KG1 (cell line): Measurements from ENCODE around the gene MYEOV.
A peak's percentile ranks its signal among the peaks of the same experiment; 100 is the strongest.

Source experiments
- DNase-seq: peaks from one replicate; lab custom pipeline; 2025; lab: John Stamatoyannopoulos, UW

The MYEOV gene

DNA sequence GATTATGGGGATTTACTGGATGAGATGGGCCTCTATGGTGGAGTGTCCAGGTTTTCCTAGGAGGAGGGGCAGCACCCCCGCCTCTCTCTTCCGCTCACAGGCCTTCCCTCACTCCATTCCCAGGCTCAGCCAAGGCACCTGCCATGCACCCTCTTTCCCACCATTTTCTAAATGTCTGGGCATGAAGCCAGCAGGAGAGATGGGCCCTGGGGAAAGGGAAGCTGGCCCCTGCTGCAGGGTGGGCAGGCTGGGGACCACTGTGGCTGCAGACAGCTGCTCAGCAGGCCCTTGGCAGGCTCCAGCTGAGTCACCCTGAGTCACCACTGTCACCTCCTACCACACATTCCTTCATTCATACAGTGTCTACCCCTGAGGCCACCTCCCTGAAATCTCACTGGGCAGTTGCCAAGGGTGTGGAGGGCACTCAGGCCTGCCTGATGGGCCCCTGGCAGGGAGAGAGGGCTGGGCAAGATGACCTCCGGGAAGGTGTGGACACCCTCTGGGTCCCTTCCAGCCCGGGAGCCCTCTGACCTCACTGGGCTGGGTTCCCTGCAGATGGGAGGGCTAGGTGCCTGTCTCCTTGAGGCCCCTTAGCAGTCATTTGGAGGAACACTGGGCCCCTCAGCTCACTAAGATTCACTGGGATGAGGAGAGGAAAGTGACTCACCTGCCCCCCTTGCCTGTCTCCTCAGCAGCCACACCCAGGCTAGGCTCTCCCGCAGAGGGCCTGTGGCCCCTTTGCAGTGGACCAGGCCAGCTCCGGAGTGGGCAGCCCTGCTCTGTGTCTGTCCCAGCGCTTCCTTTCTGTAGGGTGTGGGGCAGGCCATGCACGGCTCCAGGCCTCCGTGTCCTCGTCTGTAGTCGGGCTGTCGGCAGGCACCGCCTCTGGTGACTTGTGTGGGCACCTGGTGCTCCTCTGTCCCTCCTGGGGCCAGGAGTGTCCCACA lies 7.8 kb downstream of the MYEOV start:
- no peak for DNase-seq

DNA sequence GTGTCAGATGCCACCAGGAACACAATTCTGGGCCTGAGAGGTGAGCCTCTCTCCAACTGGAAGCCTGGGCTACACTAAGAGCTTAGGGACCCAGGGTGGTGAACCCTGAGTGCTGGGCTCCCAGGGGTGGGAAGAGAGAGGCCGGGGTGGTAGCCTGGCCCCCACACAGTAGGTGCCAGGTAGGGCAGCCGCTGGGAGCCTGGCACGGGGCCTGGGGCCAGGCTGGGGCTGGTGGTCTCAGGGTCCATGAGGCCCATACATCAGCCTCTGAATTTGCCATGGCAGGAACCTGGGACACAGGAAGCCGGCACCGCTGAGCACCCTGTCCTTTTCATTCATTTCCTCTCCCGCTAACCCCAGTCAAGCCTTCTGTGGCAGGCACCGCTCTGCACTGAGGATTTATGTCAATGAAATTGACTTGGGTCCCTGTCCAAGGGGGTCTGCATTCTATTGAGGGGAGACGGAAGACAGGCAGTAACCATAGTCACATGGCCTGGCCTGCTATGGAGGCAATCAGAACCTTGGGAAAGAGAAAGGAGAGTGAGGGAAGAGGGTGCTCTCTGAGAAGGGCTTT lies 8.6 kb downstream of the MYEOV start:
- no peak for DNase-seq

DNA sequence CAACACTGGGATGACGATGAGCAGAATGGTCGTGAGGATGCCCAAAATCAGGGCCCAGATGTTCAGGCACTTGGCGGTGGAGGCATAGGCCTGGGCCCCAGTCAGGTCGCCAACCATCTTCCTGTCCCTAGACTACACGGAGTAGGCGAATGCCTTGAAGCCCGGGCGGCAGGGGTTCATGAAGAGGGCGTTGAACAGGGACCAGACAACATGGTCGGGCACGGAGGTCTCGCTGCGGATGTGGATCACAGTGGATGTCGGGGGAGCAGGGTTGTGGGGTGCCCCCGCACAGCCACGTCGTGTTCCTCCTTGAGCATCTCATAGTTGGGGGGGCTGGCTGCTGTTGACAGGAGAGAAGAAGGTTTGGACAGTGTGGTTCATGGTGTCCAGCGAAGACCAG lies 9.5 kb downstream of the MYEOV start:
- no peak for DNase-seq

DNA sequence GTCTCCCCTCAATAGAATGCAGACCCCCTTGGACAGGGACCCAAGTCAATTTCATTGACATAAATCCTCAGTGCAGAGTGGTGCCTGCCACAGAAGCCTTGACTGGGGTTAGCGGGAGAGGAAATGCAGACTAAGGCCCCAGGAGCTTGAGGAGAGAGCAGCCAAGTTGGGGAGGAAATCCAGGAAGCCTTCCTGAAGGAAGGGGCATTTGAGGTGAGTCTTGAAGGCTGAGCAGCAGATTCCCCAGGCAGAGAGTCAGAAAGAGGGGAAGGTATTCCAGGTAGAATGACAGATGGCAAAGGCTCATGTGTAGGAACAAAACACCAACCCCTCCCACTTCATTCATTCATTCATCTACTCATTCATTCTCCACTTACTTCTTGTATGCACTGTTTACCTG lies 10.3 kb downstream of the MYEOV start:
- no peak for DNase-seq

DNA sequence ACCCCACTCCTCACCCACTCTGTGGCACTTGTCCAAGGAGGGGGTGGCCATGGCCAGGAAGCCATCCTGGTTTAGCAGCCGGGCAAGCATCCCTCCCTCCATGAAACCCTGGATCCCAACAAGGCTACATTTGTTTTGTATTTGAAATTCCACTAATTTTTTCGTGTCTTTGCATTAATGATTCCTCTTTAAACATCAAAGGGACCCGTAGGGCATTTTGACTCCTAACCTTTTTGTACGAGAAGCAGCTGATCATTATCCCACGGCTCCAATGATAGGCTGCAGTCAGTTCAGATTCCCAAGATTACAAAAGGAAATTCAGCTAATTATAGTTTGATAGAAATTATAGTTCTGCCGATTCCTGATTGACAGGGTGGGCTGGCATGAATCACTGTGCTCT lies 10.7 kb downstream of the MYEOV start:
- no peak for DNase-seq

DNA sequence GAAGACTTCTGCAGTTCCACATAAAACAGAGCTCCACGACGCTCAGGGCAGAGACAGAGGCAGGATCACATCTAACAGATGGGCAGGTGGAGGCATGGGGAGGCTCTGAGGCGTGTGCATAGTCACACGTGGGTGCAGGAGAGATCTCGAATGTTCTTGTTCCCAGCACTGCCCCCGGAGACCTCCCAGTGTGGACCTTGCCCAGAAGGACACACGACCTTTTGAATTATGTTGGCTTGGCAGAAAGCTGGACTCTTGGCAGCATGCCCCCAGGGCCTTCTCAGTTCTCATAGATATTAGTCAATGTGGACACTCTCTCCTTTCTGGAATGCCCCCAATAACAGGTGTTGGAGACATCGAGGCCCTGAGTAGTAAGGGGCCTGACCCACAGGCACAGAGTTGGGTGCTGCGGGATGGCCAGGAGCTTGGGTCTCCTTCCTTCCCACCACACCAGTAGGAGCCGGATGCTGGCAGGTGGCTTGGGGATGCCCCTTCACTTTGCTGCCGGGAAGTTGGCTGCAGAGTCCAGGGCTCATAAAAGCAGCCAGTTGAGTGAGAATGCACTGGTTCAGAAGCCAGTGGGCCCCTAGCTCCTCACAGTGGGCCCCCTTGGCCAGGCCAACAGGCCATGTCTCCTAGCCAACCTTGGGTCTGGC lies 12.1 kb downstream of the MYEOV start:
- DNase-seq: no peak

DNA sequence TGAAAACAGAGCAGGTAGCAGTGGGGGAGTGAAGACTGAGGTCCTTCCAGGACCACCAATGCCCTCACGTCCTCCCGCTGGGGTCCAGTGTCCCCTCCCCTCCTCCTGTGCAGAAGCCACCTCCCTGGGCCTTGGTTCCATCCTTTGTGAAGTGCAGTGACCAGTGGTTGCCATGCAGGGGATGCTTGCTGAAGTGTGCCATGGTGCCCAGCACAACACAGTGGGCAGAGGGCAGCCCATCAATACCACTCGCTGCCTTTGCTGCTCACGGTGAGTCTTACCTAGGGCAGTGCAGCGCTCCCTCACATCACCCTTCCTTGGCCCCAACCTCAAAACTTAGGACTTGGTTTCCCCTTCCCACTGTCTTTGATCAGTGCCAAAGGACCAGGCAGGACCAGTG lies 12.9 kb downstream of the MYEOV start:
- no peak for DNase-seq

DNA sequence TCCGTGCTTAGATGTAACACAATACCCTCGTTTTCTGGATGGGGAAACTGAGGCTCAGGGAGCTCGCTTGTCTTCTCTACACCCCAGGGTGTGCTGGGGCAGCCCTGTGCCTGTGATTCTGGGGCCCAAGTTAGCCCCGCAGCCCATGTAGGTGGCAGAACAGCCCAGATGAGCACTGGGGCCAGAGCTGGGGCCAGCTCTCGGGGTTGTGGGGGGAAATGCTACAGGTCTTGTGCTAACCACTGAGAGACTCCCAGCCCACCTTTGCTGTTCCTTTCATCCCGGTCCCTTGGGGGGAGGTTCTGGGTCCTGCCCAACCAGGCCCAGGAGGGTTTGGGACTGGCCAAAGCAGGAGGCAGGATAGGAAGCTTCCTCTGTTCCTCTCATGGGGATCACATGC lies 13.5 kb downstream of the MYEOV start:
- no peak for DNase-seq

DNA sequence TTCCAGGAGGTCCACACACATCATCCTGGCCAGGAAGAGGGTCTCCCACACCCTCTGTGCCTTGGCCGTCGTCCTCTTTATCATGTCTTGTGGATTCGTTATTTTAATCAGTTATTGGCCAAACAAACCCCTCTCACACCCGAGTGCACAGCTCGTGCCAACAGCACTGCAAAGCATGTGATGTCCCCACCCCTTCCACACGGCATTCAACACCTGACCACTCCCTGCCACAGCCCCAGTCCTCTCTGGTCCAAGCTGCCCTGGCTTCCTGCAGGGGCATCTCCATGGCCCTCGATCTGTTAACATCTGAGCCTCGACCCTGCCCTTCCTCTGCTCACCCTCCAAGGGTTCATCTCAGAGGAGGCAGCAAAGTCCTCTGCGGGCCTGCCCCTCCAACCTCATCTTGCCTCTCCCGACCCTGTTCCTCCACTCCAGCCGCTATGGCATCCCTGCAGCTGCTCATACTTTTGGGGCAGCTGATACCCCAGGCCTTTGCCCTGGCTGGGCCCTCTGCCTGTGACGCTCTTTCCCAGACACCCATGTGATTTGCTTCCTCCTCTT lies 14.0 kb downstream of the MYEOV start:
- DNase-seq: no peak

DNA sequence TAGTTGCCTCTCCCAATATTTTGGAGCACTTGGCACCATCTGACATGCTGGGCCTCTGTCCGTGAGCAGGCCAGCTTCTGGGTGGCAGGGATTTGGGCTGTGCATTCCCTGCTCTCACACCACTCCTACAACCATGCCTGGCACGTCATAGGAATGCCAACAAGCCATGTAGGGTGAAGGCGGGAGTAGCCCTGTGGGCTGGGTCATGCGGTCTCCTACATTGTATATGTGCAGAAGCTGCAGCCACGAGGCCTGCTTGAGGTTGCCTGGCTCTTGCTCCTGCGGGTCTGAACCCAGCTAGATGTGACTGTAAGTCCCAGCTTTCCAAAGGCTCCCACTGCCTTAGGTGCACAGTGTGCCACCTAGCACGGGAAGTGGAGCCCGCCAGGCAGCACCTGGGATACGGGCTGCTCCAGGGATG lies 14.5 kb downstream of the MYEOV start:
- DNase-seq: no peak

DNA sequence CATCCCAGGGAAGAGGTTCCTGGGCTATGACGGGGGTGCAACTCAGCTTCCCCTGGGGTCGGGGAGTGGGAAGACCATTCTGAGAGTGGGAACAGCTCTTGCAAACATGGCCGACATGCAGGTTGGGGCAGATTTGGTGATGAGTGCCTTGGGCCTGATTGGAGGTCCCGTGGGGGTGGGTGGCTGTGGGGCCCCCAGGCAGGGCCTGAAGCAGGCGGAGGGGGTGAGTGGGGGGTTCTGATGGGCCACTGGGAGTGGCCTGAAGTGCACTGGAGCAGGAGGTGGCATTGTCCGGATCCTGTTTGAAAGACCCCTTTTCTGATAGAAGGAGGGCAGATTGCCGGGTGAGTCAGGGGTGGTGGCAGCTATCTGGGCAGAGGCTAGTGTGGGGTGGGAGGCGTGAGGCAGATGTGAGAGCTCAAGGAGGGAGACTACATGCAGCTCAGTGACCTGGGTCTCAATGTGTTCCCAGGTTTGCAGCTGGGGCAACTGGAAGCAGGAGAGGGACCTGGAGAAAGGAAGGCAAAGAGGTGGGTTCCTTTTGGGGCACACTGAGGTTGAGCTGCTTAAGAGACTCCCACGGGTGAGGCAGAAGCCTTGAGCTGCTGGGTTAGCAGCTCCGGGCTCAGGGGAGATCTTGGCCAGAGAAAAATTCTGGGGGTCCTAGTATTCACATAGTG lies 15.1 kb downstream of the MYEOV start:
- DNase-seq: no peak

DNA sequence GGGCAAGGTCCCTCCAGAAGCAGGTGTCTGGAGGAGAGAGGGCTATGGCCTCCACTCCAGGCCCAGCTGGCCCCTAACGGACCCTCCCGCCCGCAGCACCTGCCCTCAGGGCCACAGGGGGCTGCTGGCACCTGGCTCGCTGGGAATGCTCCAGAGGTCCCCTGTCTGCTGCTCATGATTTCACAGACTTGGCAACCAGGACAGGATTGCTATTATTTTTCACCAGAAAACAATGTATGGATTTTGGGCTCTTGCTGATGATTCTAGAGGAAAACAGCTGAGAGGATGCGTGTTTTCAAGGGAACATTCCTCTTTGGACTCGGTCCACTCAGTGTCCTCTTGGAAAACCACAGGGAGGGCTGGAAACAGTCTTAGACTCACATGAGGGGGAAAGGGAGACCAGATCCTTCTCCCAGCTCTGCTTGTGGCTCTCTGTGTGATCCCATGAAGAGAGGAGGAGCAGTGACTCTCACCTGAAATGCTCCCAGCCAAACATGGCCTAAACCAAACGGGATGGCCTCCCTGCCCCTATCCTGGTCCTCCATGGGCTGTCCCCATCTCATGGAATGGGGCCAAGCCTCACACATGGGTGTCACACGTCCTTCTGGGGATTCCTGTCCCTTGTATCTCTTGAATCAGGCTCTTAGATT lies 15.8 kb downstream of the MYEOV start:
- no peak for DNase-seq

DNA sequence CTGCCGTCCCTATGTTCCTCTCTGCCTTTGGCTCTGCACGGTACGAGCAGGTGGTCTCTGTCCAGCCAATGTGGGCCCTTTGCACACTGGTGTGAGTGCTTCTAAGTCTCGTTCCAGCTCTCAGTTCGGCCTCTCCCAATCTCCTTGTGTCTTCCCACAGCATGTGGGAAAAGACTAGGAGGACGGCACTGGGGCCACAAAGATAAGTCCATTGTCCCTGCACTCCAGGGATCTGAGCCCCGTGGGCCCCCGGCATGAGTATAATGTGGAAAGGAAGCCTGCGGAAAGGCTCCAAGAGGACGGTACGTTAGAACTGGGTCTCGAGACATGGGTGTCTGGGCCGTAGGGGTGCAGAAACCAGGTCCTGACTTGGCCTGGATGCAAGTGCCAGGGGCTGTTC lies 16.4 kb downstream of the MYEOV start:
- DNase-seq: no peak

DNA sequence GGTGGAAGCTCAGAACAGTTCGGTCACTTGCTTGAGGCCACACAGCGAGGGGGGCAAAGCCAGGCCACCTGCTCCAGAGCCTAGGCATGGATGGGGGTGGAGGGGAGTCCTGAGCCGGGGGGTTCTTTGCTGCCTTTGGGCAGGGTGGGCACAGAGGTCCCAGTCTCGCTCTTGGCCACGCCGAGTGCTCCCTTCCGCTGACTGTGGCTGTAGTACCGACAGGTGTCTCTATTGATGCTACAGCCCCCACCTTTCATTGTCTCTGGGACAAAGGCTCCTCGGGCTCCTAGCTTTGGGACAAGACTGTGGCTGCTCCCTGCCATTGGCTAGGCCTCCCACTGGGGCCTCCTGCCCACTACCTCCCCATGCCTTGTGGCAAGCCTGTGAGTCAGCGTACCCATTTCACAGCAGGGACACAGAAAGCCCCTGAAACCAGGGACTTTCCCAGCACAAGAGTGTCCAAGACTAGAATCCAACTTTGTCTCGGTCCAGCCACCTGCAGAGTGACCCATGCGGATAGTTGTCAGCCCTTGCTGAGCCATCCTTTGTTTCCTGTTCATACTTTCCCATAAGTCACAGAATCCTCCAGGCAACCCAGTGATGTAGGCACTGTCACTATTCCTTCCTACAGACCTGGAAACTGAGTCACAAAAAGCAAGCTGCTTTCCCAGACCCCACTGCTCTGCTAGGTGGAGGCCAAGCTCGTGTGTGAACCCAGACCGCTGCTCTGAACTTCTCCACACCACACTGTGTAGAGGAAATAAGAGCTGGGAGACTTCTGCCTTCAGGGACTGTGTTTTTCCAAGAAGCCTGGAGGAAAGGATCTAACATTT lies 17.2 kb downstream of the MYEOV start:
- DNase-seq: no peak

DNA sequence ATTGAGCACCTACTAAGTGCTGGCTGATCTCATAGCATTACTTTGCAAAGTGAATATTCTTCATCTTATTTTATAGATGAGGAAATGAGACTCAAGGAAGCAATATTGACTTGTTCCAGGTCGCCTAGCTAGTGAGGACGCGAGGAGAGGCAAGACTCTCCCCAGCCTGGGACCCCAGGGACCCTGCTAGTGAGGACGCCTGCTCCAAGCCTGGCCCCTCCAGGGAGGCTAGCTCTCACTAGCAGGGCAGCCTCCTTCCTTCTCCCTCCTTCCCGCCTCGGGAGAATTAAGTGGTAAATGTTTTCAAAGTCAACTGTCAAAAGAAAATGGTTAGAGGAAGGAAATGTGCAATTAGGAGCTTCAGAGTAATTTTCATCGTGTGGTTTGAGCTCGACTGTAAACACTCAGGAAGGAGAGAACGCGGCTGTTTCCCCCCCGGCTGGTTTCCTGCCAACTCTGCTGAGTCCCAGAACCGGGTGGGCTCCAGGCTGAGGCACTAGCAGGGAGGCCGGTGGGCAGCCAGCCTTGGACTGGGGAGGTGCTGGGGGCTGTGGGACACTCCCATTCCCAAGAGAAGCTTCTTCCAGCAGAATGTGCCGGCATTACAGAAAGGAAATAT lies 17.9 kb downstream of the MYEOV start:
- DNase-seq: peak; percentile 68

DNA sequence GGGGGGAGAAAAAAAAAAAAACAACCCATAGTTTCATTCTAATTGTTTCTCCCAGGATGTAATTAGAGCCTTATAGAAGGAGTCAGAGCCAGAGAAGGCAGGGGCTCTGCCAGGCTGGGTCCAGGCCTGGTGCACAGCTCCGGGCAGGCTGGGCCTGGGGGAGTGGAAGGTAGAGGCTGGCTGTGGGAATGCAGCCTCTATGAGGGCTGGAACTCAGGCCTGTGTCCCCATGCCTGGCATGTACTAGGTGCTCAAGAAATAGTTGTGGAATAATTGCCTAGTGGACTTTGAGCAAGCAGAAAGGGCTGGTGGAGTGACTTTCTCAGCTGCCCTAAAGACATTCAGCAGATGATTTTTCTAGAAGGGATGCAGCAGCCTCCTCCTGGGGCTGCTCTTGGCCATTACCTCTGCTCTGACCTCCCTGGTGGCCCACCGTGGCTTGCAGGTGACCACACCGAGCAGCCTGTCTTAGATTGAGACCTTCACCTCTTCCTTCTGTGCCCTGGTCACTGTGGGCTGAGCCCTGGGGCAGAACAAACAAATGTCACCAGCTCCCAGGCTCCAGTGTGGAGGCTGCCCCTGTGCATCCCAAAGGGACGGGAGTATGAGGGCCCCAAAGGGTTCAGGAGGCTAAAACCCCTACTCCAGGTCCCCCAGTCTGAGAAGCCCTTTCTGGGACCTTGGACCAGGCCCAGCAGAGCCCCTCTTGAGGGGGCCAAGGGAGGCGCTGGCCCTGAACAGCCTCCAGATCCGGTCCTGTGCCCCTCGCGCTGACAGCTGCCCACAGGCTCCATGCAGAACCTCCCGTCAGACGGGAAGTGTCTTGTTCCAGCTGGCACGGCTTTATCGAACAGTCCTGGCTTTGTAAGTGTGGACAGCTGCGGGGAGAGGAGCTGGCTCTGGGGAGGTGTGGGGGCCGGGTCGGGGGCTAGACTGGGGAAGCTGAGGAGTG lies 18.8 kb downstream of the MYEOV start:
- no peak for DNase-seq

DNA sequence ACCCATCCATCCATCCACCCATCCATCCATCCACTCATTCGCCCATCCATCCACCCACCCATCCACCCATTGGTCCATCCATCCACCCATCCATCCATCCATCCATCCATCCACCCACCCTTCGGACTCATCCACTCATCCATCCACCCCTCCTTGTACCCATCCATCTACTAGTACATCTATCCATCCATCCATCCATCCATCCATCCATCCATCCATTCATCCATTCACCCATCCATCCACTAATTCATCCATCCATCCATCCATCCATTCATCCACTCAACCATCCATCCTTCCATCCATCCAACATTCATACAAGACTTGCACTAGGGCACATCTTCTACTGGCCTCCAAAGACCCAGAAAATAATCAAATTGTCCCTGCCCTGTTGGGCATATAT lies 20.0 kb downstream of the MYEOV start:
- DNase-seq: no peak

DNA sequence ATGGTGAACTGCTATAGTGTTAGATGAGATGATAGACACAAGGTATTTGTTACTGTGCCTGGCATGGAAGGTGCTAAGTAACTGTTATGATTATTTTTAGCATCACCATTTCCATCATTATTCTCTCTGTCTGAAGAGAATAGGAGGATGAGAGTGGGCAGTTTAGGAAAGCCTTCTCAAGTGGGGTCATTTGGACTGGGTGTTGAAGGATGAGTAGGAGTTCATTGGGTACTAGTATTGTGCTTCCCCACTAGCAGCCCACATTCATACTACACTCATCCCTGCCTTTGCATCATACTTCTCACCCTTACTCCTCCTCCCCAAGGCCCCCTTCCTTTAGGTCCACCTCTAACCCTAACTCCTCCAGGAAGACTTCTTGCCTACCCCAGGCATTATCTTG lies 20.6 kb downstream of the MYEOV start:
- no peak for DNase-seq

DNA sequence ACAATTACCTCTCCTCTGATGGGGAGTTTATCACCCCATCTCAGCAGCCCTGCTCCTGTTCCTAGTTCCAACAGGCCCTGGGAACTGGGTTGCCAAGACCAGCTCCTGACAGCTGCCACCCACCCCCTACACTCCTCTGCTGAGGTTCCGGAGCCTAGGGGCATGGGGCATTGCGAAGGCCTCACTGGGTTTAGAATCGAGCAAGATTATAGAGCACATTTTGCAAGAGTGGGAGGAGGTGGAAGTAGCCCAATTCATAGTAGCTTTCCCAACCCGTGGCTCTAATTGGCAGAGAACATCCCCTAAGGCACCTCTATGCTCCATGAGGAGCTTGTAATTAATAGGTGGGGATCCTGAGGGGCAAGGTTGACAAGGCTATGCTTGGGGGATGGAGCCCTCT lies 23.0 kb downstream of the MYEOV start:
- DNase-seq: no peak
